OCI-LY3 (cell line): ENCODE measurements around the gene ELANE.

Experiments
- H2AFZ ChIP-seq: fragments of 200-600, 300-600 bp; shearing (Covaris generic); 2 replicates; pipeline ENCODE4 v1.6.0; 2014; ENCODE audit warnings: antibody characterized with exemption, low read depth, low read length
- H3K27ac ChIP-seq: fragments of 200-600, 300-600 bp; sonication (generic); 2 replicates; pipeline ENCODE4 v1.5.1; 2014; ENCODE audit warnings: mild to moderate bottlenecking, low read length, moderate library complexity, mixed read lengths
- H3K27me3 ChIP-seq: fragments of 200-600, 300-600 bp; sonication (generic); 2 replicates; pipeline ENCODE4 v1.6.1; 2014; ENCODE audit warnings: low read depth, low read length, mixed read lengths
- H3K36me3 ChIP-seq: fragments of 200-600, 300-600 bp; sonication (generic); replicated peaks from 2 replicates; pipeline ENCODE3; 2014; ENCODE audit warnings: low read depth, low read length, mixed read lengths
- H3K4me1 ChIP-seq: fragments of 300-600, 200-600 bp; sonication (generic); 2 replicates; pipeline ENCODE4 v1.6.1; 2014; ENCODE audit warnings: low read length, mixed read lengths
- H3K4me2 ChIP-seq: fragments of 200-600, 300-600 bp; sonication (generic); 2 replicates; pipeline ENCODE4 v1.6.1; 2014; ENCODE audit warnings: low read length, mixed read lengths
- H3K4me3 ChIP-seq: fragments of 300-600, 200-600 bp; sonication (generic); 2 replicates; pipeline ENCODE4 v1.5.1; 2014; ENCODE audit warnings: antibody characterized with exemption, mild to moderate bottlenecking, low read length, moderate library complexity
- H3K79me2 ChIP-seq: fragments of 300-600, 200-600 bp; shearing (Covaris generic); 2 replicates; pipeline ENCODE4 v1.6.1; 2014; ENCODE audit warnings: mild to moderate bottlenecking, low read length, mixed read lengths
- H3K9ac ChIP-seq: fragments of 300-600, 200-600 bp; shearing (Covaris generic); 2 replicates; pipeline ENCODE4 v1.6.0; 2014; ENCODE audit warnings: mild to moderate bottlenecking, low read length, moderate library complexity
- H3K9me3 ChIP-seq: fragments of 200-600, 300-600 bp; shearing (Covaris generic); 2 replicates; pipeline ENCODE4 v1.6.1; 2014; ENCODE audit warnings: low read length, mixed read lengths; ENCODE audit not compliant: insufficient read depth
- H4K20me1 ChIP-seq: fragments of 200-600, 300-600 bp; sonication (generic); 2 replicates; pipeline ENCODE4 v1.6.1; 2016; ENCODE audit warnings: low read length, mixed read lengths; ENCODE audit not compliant: insufficient read depth
- EZH2phosphoT487 ChIP-seq: fragments of 200-600 bp; shearing (Covaris generic); IDR thresholded peaks from 2 replicates; pipeline ENCODE4 v1.6.1; 2018; ENCODE audit warnings: antibody characterized with exemption, mixed run types, low read depth
- TF ChIP-seq, protein P1 (sequence below): fragments of 200-600, 300-600 bp; sonication (generic); IDR thresholded peaks from 2 replicates; pipeline ENCODE4 v1.5.1; 2014; ENCODE audit warnings: antibody characterized with exemption, low read length, low read depth

Gene ELANE

DNA sequence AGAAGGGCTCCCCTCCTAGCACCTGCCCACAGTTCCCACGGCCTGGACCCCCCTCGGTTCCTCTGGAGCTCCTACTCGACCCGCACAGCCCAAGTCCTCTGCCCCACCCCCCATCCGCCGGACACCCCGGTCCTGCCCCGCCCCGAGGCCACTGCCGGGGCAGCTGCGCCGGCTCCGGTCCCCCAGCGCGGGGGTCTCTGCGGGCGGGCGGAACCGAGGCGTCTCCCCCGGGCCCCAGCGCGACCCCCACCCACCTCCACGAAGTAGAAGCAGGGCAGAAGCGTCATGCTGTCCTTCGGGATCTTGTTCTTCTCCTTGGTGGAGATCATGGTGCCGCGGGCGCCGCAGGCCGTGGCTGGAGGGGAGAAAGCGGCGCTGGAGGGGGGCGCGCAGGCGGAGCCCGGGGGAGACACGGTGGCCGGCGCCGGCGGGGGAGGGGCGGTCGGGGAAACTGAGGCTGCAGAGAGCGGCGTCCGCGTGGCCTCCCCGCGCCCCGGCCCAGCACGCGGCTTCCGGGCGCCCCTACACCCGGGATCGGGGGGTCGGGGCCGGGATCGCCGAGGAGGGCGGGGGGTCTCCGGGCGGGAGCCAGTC, 30.8 kb upstream of the ELANE start:
- no peak overlapping the region for H3K9ac ChIP-seq
- no peaks in the 10 kb centered on the region for H3K9me3 ChIP-seq
- H3K4me3 ChIP-seq = no peak overlapping the region
- TF ChIP-seq, protein P1, sequence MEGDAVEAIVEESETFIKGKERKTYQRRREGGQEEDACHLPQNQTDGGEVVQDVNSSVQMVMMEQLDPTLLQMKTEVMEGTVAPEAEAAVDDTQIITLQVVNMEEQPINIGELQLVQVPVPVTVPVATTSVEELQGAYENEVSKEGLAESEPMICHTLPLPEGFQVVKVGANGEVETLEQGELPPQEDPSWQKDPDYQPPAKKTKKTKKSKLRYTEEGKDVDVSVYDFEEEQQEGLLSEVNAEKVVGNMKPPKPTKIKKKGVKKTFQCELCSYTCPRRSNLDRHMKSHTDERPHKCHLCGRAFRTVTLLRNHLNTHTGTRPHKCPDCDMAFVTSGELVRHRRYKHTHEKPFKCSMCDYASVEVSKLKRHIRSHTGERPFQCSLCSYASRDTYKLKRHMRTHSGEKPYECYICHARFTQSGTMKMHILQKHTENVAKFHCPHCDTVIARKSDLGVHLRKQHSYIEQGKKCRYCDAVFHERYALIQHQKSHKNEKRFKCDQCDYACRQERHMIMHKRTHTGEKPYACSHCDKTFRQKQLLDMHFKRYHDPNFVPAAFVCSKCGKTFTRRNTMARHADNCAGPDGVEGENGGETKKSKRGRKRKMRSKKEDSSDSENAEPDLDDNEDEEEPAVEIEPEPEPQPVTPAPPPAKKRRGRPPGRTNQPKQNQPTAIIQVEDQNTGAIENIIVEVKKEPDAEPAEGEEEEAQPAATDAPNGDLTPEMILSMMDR = no peak
- TF ChIP-seq EZH2phosphoT487 = no peak
- H3K4me1 ChIP-seq = no peaks in the 10 kb centered on the region
- no peaks in the 10 kb centered on the region for H3K27me3 ChIP-seq
- H3K79me2 ChIP-seq = no peaks in the 10 kb centered on the region
- no peak overlapping the region for H3K27ac ChIP-seq
- H2AFZ ChIP-seq = no peak overlapping the region
- no peaks in the 10 kb centered on the region for H4K20me1 ChIP-seq
- H3K4me2 ChIP-seq = no peak overlapping the region
- H3K36me3 ChIP-seq = peaks cover 2% of the 10 kb centered on the region

DNA sequence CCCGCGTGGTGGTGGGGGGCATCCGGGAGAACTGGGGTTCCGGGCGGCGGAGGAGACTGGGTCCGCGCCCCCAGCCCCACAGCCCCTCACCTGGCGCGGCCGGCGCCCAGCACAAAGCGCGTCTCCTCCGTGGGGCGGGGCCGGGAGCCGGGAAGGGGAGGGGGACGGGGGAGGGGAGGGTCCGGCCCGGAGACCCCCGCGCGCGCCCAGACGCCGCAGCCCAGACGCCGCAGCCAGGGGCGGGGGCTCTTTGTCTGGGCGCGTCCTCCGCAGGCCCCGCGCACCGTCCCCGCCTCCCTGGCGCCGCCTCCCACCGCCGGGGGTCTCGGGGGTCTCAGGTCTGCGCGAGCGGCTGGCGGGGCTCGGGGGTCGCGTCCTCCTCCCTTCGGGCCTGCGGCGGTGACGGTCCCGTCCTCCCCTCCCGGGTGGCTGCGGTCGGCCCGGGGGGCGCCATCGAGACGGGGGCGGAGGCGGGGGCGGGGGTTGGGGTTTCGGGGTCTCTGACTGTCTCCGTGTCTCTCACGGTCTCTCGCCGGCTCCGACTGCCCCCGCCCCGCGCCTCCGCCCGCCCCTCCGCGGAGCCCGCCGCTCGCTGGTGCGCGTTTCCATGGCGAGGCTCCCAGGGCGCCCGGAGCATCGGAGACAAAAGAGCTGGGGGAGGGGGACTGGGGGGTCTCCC, 30.1 kb upstream of the ELANE start, which contains the start of gene PLPPR3:
Gene PLPPR3 (minus strand): TSS at position 131 of the 679 bp plus-strand sequence. CDS start 396 bp downstream, outside the sequence.
- Histone ChIP-seq H4K20me1 (no peaks in the 10 kb centered on the region), H3K4me2 (no peak within 1 kb of the TSS), H3K27me3 (no peaks in the 10 kb centered on the region), H3K9ac (no peak within 1 kb of the TSS), H2AFZ (no peak within 1 kb of the TSS), H3K9me3 (no peaks in the 10 kb centered on the region), H3K4me3 (no peak within 1 kb of the TSS), H3K4me1 (no peaks in the 10 kb centered on the region), H3K27ac (no peak within 1 kb of the TSS), H3K36me3 (no peaks in the 10 kb centered on the region), H3K79me2 (no peaks in the 10 kb centered on the region)
- TF ChIP-seq, protein P1 = no peak
- TF ChIP-seq EZH2phosphoT487 = no peak

DNA sequence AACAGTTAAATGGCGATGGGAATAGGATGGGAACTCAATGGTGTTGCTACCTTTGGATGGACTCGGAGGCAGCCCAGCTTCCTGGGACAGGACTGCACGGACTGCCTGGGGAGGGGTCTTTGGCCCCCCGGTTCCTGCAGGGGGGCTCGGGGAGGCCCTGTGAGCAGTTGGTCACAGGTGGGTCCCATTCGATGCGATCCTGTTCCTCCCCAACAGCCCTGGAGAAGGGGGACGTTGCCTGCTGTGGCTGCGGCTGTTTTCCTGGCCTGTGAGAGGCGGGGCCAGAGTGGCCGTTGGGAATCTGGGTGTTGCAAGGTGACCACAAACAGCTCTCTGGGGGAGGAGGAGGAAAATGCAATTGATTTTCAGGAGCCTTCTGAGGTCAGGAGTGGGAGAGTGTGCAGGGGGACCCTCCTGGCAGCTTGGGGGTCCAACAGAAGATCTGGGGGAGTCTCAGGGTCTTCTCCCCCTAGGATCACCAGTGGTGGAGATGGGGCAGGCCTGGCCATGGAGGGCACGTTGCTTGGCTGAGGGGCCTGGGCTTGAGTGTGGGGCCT, 28.5 kb upstream of the ELANE start:
- peaks cover 7% of the 10 kb centered on the region; the same call in 1 of the 2 replicates for H3K4me1 ChIP-seq
- no peaks in the 10 kb centered on the region for H3K27me3 ChIP-seq
- H3K9me3 ChIP-seq = no peaks in the 10 kb centered on the region
- H3K4me2 ChIP-seq = no peak overlapping the region
- no peak overlapping the region for H3K4me3 ChIP-seq
- H2AFZ ChIP-seq = no peak overlapping the region
- H3K79me2 ChIP-seq = no peaks in the 10 kb centered on the region
- no peaks in the 10 kb centered on the region for H3K36me3 ChIP-seq
- no peak overlapping the region for H3K9ac ChIP-seq
- no peak for TF ChIP-seq EZH2phosphoT487
- TF ChIP-seq, protein P1 = no peak
- H3K27ac ChIP-seq = no peak overlapping the region
- no peaks in the 10 kb centered on the region for H4K20me1 ChIP-seq

- no peak overlapping the region for H3K27ac ChIP-seq
- H3K9ac ChIP-seq = no peak overlapping the region
- no peak overlapping the region for H3K4me3 ChIP-seq
- peaks cover 3% of the 10 kb centered on the region; the same call in 1 of the 2 replicates for H3K27me3 ChIP-seq
- TF ChIP-seq, protein P1 = no peak
- no peak for TF ChIP-seq EZH2phosphoT487
- H3K36me3 ChIP-seq = no peaks in the 10 kb centered on the region
- no peak overlapping the region for H3K4me2 ChIP-seq
- no peaks in the 10 kb centered on the region for H3K79me2 ChIP-seq
- H3K9me3 ChIP-seq = no peaks in the 10 kb centered on the region
- peaks cover 16% of the 10 kb centered on the region for H3K4me1 ChIP-seq
- H2AFZ ChIP-seq = no peak overlapping the region
- no peaks in the 10 kb centered on the region for H4K20me1 ChIP-seq
Observed at GRCh38 chr19:824885-825284, 27.2 kb upstream of the ELANE start.
